GM21825 (cell line): ENCODE results near the gene TLR10.
"Not testable (repeated sequence)": the region's sequence is repeated elsewhere in the genome, so short reads cannot be mapped to it uniquely, and the experiment has no call there.

Experiments used
- ATAC-seq: cut with Tn5 transposase; IDR thresholded peaks from one replicate; pipeline ENCODE4 v1.9.1; 2021; ENCODE audit warnings: mild to moderate bottlenecking, moderate library complexity; ENCODE audit not compliant: unreplicated experiment

TLR10 gene

DNA sequence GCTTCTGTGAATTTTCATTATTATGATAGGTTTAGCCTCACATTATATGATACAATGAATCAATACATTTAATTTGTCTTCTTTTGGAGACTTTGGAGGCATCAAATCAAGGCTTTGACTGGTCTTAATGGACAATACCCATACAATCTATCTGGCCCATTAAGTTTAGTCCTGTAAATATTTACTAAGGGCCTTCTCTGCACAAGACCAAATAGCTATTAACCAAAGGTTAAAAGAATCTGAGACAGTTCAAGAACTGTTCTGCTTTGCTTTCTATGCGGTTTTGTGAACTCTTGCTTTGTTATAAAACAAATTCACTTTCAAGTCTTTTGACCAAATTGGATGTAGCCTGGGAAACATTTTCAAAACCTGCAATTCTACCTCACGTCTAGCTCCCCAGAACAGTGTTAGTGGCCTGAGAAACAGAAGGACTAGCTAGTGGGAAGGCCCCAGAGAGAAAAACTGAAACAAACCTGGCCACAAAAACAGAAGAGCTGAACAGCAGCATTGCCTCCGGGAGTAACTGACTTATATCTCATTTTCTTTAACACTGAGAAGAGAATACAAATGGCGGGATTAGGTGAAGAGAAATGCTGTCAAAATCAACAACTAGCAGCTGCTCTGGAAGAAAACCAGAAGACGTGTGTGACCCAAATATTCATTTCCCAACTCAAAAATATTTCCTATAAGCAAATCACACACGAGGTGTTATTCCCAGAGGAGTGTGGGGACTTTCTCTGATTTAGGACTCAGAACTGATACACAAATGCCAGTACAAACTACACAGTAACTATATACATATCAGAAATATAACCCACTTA, 21.3 kb upstream of the TLR10 start:
- peak; percentile 72 for ATAC-seq

DNA sequence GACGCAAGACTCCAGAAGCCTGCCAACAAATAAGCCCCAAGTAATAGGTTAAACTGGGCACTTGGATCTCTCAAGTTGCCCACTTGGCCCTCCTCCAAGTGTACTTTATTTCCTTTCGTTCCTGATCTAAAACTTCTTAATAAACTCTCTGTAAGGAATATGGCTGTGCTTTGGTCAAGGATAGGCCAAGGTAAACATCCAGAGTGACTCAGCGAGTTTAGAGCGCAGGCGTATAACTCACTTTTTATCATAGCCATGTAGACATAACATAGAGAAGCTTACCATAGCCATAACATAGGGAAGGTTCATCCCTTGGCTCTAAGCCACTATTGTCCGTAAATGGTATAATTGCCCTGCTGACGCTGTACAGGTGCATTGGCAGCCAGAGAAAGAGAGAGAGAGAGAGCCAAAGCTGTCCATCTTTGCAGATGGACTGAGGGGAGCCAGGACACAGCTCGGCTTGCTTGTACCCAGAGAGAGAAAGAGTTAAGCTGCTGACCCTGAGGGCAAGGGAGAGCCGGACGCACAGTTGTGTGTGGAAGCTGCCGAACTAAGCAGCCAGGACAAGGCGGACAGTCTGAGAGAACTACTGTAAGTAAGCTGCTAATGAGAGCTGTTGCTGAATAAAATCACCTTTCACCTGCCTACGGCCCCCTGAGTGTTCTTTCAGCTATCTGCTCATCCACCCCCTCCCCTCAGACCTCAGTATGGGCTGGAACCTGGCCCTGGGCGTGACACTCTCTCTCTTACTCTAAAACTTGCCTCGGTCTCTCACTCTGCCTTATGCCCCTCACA, 20.0 kb upstream of the TLR10 start:
- no peak for ATAC-seq

GRCh38 chr4:38800961-38801450, 18.2 kb upstream of the TLR10 start:
- no peak for ATAC-seq

- no peak for ATAC-seq
Observed at GRCh38 chr4:38800366-38800765, 17.6 kb upstream of the TLR10 start.

- no peak for ATAC-seq
Observed at GRCh38 chr4:38795087-38795486, 12.3 kb upstream of the TLR10 start.

DNA sequence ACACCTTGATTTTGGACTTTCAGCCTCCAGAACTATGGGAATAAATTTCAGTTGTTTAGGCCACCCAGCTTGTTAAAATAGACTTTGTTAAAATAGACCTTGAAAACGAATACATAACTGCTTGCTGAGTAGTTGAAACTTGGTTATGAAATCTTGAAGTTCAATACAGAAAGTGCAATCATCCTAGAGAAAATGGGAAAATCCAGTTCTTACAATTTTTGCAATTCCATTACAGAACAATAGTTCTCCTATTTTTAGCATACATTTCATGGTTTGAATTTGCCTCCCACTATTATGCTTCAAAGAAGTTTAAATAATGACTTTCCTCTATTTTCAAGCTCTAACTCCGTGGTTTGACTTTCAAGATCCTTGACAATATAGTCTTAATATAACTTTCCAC, 11.3 kb upstream of the TLR10 start:
- ATAC-seq: no peak

GRCh38 chr4:38791010-38791409, 8.2 kb upstream of the TLR10 start:
- no peak for ATAC-seq

- no peak for ATAC-seq
Observed at GRCh38 chr4:38788317-38788716, 5.5 kb upstream of the TLR10 start.

GRCh38 chr4:38787693-38788092, 4.9 kb upstream of the TLR10 start:
- ATAC-seq: no peak

- no peak for ATAC-seq
Observed at GRCh38 chr4:38785901-38786402, 3.2 kb upstream of the TLR10 start.

DNA sequence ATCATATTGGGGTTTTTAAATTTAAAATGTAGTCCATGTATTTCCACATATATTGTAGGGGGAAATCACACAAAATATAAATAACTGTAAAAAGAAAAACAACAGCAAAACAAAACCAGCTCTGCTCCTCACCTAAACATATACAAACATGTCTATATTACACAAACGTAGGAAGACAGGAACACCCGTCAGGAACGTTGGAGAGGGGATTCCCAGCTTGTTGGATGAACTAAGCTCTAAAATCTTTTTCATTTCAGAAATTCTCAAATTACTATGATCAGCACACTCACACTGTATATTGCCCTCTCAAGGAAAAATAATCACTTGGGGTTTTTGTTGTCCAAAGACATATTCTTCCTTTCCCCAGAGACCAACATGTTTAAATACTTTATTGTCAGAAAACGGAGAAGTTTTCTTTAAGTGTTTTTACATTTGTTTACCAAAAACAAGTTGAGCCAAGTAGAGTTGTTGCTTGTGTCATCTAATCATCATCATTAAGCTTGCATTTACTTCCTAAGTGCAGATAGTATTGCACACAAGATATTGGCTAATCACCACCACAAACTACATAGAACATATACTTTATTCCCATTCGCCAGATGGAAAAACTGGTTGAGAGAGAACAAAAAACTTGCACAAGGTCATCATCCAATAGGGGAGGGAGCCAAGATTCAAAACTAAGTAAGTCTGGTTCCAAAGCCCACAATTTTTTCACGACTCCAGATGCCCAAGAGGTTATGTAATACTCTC, 2.4 kb upstream of the TLR10 start:
- no peak for ATAC-seq

- ATAC-seq: no peak
Observed at GRCh38 chr4:38784141-38784540, 1.4 kb upstream of the TLR10 start.

GRCh38 chr4:38783109-38783460, 295 bp upstream of the TLR10 start:
- no peak for ATAC-seq

DNA sequence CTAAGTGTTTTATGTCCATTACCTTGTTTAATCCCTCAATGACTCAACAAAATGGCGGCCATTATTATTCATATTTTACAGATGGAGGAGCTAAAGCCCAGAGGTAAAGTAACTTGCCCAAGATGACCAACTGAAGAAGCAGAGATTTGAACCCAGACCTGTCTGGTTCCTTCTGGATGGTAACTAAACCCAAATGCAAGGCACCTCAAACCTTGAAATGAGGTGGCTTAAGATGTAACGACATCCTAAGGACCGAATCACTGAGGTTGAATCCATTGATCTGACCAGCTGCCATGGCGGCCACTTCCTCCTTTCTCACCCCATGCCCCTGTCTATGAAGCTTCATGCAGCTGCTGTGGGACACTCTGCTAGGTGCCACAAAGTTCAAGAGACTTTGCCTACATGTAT, 932 bp downstream of the TLR10 start:
- ATAC-seq: peak; percentile 26

DNA sequence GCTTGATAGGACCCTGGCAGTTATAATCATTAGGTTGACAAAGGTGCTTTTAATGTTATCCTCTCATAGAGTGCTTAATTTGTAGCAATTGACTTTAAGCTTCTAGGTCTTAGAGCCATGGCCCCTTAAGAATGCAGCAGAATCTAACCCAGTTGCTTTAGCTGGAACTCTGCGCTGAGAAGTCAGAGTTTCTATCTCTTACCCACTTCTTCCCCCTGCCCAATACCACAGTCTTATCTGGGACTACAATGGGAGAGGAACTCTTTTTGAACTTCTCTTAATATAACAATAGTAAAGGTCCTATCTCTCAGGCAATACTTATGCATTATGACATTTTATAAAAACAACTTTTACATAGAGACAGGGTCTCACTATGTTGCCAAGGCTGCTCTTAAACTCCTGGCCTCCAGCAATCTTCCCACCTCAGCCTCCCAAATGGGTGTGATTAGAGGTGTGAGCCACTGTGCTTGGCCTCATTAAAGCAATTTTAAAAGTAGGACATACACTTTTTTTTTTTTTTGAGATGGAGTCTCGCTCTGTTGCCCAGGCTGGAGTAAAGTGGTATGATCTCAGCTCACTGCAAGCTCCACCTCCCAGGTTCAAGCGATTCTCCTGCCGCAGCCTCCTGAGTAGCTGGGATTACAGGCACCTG, 1.8 kb downstream of the TLR10 start:
- ATAC-seq: no peak

- no peak for ATAC-seq
Observed at GRCh38 chr4:38779790-38780189, 3.0 kb downstream of the TLR10 start.

DNA sequence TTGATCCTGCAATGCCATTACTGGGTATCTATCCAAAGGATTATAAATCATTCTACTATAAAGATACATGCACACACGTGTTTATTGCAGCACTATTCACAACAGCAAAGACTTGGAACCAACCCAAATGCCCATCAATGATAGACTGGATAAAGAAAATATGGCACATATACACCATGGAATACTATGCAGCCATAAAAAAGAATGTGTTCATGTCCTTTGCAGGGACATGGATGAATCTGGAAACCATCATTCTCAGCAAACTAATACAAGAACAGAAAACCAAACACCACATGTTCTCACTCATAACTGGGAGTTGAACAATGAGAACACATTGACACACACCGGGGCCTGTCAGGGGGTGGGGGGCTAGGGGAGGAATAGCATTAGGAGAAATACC, 4.9 kb downstream of the TLR10 start:
- not testable (repeated sequence) for ATAC-seq

- ATAC-seq: no peak
Observed at GRCh38 chr4:38775326-38775725, 7.5 kb downstream of the TLR10 start.

GRCh38 chr4:38774181-38774955, 8.4 kb downstream of the TLR10 start:
- ATAC-seq: no peak

DNA sequence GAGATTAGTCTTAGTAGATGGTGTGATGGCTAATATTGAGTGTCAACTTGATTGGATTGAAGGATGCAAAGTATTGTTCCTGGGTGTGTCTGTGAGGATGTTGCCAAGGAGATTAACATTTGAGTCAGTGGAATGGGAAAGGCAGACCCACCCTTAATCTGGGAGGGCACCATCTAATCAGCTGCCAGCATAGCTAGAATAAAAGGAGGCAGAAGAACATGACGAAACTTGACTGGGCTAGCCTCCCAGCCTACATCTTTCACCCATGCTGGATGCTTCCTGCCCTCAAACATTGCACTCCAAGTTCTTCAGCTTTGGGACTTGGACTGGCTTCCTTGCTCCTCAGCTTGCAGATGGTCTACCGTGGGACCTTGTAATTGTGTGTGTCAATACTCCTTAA, 12.5 kb downstream of the TLR10 start:
- ATAC-seq: not testable (repeated sequence)
